ENCODE results near the gene NANP. TPM values are rescaled to one million over a fixed set of nuclear protein-coding genes. Genes with fewer than 3 reads are reported as not detected.

NANP gene
- total and polyA plus RNA-seq, 2 of the 13 experiments (the other 11 are each of a cell fraction or from before 2014, with no cell fraction given): 8.9 to 21.5 TPM

DNA sequence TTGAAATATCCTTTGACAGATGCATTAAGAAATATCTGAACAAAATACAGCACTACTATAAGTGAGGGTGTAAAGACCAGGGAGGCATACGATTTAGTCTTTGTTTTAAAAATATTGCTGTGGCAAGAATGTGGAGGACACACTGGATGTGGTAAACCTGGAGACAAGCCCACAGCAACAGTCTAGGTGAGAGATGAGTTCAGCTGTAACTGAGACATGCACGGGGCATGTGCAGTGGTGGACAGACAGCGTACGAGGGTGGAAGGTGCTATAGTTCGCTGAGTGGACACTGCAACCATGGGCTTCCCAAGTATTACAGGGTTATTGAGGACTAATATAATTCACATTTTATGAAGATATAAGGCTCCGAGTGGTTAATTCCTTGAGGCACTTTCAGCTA lies 1.8 kb downstream of the NANP start (continued):
- TF ChIP-seq, protein P1, sequence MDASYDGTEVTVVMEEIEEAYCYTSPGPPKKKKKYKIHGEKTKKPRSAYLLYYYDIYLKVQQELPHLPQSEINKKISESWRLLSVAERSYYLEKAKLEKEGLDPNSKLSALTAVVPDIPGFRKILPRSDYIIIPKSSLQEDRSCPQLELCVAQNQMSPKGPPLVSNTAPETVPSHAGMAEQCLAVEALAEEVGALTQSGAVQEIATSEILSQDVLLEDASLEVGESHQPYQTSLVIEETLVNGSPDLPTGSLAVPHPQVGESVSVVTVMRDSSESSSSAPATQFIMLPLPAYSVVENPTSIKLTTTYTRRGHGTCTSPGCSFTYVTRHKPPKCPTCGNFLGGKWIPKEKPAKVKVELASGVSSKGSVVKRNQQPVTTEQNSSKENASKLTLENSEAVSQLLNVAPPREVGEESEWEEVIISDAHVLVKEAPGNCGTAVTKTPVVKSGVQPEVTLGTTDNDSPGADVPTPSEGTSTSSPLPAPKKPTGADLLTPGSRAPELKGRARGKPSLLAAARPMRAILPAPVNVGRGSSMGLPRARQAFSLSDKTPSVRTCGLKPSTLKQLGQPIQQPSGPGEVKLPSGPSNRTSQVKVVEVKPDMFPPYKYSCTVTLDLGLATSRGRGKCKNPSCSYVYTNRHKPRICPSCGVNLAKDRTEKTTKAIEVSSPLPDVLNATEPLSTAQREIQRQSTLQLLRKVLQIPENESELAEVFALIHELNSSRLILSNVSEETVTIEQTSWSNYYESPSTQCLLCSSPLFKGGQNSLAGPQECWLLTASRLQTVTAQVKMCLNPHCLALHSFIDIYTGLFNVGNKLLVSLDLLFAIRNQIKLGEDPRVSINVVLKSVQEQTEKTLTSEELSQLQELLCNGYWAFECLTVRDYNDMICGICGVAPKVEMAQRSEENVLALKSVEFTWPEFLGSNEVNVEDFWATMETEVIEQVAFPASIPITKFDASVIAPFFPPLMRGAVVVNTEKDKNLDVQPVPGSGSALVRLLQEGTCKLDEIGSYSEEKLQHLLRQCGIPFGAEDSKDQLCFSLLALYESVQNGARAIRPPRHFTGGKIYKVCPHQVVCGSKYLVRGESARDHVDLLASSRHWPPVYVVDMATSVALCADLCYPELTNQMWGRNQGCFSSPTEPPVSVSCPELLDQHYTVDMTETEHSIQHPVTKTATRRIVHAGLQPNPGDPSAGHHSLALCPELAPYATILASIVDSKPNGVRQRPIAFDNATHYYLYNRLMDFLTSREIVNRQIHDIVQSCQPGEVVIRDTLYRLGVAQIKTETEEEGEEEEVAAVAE (CRISPR knock-in tag; IDR thresholded peaks at IDR 0.05; ENCODE audit: borderline replicate concordance): no peak
- TF ChIP-seq ZFP36L2 (CRISPR knock-in tag; IDR thresholded peaks at IDR 0.05): no peak
- TF ChIP-seq ZNF468 (CRISPR knock-in tag; IDR thresholded peaks at IDR 0.05): no peak
- no peak for TF ChIP-seq RFX3 (CRISPR knock-in tag; IDR thresholded peaks at IDR 0.05)
- TF ChIP-seq KDM6A (CRISPR knock-in tag; IDR thresholded peaks at IDR 0.05; ENCODE audit: low read depth): no peak
- TF ChIP-seq, protein P2, sequence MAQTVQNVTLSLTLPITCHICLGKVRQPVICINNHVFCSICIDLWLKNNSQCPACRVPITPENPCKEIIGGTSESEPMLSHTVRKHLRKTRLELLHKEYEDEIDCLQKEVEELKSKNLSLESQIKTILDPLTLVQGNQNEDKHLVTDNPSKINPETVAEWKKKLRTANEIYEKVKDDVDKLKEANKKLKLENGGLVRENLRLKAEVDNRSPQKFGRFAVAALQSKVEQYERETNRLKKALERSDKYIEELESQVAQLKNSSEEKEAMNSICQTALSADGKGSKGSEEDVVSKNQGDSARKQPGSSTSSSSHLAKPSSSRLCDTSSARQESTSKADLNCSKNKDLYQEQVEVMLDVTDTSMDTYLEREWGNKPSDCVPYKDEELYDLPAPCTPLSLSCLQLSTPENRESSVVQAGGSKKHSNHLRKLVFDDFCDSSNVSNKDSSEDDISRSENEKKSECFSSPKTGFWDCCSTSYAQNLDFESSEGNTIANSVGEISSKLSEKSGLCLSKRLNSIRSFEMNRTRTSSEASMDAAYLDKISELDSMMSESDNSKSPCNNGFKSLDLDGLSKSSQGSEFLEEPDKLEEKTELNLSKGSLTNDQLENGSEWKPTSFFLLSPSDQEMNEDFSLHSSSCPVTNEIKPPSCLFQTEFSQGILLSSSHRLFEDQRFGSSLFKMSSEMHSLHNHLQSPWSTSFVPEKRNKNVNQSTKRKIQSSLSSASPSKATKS (CRISPR knock-in tag; IDR thresholded peaks at IDR 0.05): no peak
- TF ChIP-seq, protein P3, sequence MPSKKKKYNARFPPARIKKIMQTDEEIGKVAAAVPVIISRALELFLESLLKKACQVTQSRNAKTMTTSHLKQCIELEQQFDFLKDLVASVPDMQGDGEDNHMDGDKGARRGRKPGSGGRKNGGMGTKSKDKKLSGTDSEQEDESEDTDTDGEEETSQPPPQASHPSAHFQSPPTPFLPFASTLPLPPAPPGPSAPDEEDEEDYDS (CRISPR knock-in tag; IDR thresholded peaks at IDR 0.05): no peak
- no peak for TF ChIP-seq HCFC1 (IDR thresholded peaks at IDR 0.05; ENCODE audit: low read depth, low read length)
- TF ChIP-seq, protein P4, sequence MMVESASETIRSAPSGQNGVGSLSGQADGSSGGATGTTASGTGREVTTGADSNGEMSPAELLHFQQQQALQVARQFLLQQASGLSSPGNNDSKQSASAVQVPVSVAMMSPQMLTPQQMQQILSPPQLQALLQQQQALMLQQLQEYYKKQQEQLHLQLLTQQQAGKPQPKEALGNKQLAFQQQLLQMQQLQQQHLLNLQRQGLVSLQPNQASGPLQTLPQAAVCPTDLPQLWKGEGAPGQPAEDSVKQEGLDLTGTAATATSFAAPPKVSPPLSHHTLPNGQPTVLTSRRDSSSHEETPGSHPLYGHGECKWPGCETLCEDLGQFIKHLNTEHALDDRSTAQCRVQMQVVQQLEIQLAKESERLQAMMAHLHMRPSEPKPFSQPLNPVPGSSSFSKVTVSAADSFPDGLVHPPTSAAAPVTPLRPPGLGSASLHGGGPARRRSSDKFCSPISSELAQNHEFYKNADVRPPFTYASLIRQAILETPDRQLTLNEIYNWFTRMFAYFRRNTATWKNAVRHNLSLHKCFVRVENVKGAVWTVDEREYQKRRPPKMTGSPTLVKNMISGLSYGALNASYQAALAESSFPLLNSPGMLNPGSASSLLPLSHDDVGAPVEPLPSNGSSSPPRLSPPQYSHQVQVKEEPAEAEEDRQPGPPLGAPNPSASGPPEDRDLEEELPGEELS (CRISPR knock-in tag; IDR thresholded peaks at IDR 0.05): no peak
- TF ChIP-seq, protein P5, sequence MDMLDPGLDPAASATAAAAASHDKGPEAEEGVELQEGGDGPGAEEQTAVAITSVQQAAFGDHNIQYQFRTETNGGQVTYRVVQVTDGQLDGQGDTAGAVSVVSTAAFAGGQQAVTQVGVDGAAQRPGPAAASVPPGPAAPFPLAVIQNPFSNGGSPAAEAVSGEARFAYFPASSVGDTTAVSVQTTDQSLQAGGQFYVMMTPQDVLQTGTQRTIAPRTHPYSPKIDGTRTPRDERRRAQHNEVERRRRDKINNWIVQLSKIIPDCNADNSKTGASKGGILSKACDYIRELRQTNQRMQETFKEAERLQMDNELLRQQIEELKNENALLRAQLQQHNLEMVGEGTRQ (IDR thresholded peaks at IDR 0.05; ENCODE audit: low read depth, low read length): no peak
- TF ChIP-seq, protein P5 (CRISPR knock-in tag; IDR thresholded peaks at IDR 0.05; ENCODE audit: borderline replicate concordance): no peak
- no peak for TF ChIP-seq MZF1 (CRISPR knock-in tag; IDR thresholded peaks at IDR 0.05; ENCODE audit: borderline replicate concordance)
- TF ChIP-seq, protein P6, sequence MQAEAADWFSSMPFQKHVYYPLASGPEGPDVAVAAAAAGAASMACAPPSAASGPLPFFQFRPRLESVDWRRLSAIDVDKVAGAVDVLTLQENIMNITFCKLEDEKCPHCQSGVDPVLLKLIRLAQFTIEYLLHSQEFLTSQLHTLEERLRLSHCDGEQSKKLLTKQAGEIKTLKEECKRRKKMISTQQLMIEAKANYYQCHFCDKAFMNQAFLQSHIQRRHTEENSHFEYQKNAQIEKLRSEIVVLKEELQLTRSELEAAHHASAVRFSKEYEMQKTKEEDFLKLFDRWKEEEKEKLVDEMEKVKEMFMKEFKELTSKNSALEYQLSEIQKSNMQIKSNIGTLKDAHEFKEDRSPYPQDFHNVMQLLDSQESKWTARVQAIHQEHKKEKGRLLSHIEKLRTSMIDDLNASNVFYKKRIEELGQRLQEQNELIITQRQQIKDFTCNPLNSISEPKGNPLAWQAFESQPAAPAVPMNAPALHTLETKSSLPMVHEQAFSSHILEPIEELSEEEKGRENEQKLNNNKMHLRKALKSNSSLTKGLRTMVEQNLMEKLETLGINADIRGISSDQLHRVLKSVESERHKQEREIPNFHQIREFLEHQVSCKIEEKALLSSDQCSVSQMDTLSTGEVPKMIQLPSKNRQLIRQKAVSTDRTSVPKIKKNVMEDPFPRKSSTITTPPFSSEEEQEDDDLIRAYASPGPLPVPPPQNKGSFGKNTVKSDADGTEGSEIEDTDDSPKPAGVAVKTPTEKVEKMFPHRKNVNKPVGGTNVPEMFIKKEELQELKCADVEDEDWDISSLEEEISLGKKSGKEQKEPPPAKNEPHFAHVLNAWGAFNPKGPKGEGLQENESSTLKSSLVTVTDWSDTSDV (CRISPR knock-in tag; IDR thresholded peaks at IDR 0.05): no peak

All from HepG2 (cell line).